HEK293 (cell line): ENCODE data around the gene MRPS18B.
A peak's percentile ranks its signal among the peaks of the same experiment; 100 is the strongest.

Experiments used
- GLIS2 ChIP-seq: fragments of 450-650 bp; formaldehyde crosslinking; IDR thresholded peaks from 2 replicates; pipeline ENCODE4 v1.5.1; 2016; ENCODE audit warnings: missing biosample characterization, missing genetic modification characterization
- HOXA7 ChIP-seq: sonication (generic); formaldehyde crosslinking; IDR thresholded peaks from 2 replicates; pipeline ENCODE4 v1.8.1; 2022; ENCODE audit warnings: missing genetic modification reagents, borderline replicate concordance
- HOXC10 ChIP-seq: sonication (generic); formaldehyde crosslinking; IDR thresholded peaks from 2 replicates; pipeline ENCODE4 v1.8.1; 2023; ENCODE audit warnings: mild to moderate bottlenecking, missing genetic modification reagents
- KLF1 ChIP-seq: fragments of 450-650 bp; formaldehyde crosslinking; IDR thresholded peaks from 2 replicates; pipeline ENCODE4 v1.5.1; 2016; ENCODE audit warnings: missing biosample characterization, missing genetic modification characterization
- KLF8 ChIP-seq: fragments of 450-650 bp; formaldehyde crosslinking; IDR thresholded peaks from 2 replicates; pipeline ENCODE4 v1.5.1; 2016; ENCODE audit warnings: missing biosample characterization, missing genetic modification characterization
- SP2 ChIP-seq: fragments of 450-650 bp; formaldehyde crosslinking; IDR thresholded peaks from 2 replicates; pipeline ENCODE4 v1.5.1; 2016; ENCODE audit warnings: missing biosample characterization, missing genetic modification characterization
- WT1 ChIP-seq: fragments of 450-650 bp; formaldehyde crosslinking; IDR thresholded peaks from 2 replicates; pipeline ENCODE4 v1.5.1; 2016; ENCODE audit warnings: missing biosample characterization, missing genetic modification characterization
- ZBTB17 ChIP-seq: fragments of 450-650 bp; formaldehyde crosslinking; IDR thresholded peaks from 2 replicates; pipeline ENCODE4 v1.5.1; 2016; ENCODE audit warnings: missing biosample characterization, missing genetic modification characterization
- ZFP3 ChIP-seq: fragments of 450-650 bp; formaldehyde crosslinking; IDR thresholded peaks from 2 replicates; pipeline ENCODE4 v1.5.1; 2016; ENCODE audit warnings: low read depth, missing biosample characterization, missing genetic modification characterization
- ZFP69B ChIP-seq: fragments of 450-650 bp; formaldehyde crosslinking; IDR thresholded peaks from 2 replicates; pipeline ENCODE4 v1.5.1; 2016; ENCODE audit warnings: missing biosample characterization, missing genetic modification characterization
- ZNF155 ChIP-seq: fragments of 450-650 bp; formaldehyde crosslinking; IDR thresholded peaks from 2 replicates; pipeline ENCODE4 v1.5.1; 2016; ENCODE audit warnings: missing biosample characterization, missing genetic modification characterization
- ZNF19 ChIP-seq: fragments of 450-650 bp; formaldehyde crosslinking; IDR thresholded peaks from 2 replicates; pipeline ENCODE4; 2016; ENCODE audit warnings: missing biosample characterization, missing genetic modification characterization, low read depth
- ZNF248 ChIP-seq: fragments of 450-650 bp; formaldehyde crosslinking; IDR thresholded peaks from 2 replicates; pipeline ENCODE4 v1.5.1; 2017; ENCODE audit warnings: missing biosample characterization, missing genetic modification characterization
- ZNF302 ChIP-seq: fragments of 450-650 bp; formaldehyde crosslinking; IDR thresholded peaks from 2 replicates; pipeline ENCODE4 v1.5.1; 2016; ENCODE audit warnings: missing biosample characterization, missing genetic modification characterization, low read depth
- ZNF433 ChIP-seq: fragments of 450-650 bp; formaldehyde crosslinking; IDR thresholded peaks from 2 replicates; pipeline ENCODE4 v1.5.1; 2016; ENCODE audit warnings: missing biosample characterization, missing genetic modification characterization, low read depth
- ZNF473 ChIP-seq: fragments of 450-650 bp; formaldehyde crosslinking; IDR thresholded peaks from 2 replicates; pipeline ENCODE4 v1.5.1; 2017; ENCODE audit warnings: missing biosample characterization, missing genetic modification characterization
- ZNF555 ChIP-seq: fragments of 450-650 bp; formaldehyde crosslinking; conservative IDR thresholded peaks from 2 replicates; pipeline ENCODE4 v1.5.1; 2017; ENCODE audit warnings: missing biosample characterization, mild to moderate bottlenecking, missing genetic modification characterization, inconsistent platforms
- ZNF558 ChIP-seq: fragments of 450-650 bp; formaldehyde crosslinking; IDR thresholded peaks from 2 replicates; pipeline ENCODE4 v1.5.1; 2016; ENCODE audit warnings: missing biosample characterization, missing genetic modification characterization
- ZNF677 ChIP-seq: fragments of 450-650 bp; IDR thresholded peaks from 2 replicates; pipeline ENCODE4 v1.5.0; 2018; ENCODE audit warnings: missing biosample characterization, mild to moderate bottlenecking, missing genetic modification characterization, moderate library complexity
- ZNF747 ChIP-seq: fragments of 450-650 bp; formaldehyde crosslinking; IDR thresholded peaks from 2 replicates; pipeline ENCODE4 v1.5.1; 2016; ENCODE audit warnings: missing biosample characterization, missing genetic modification characterization
- ZNF785 ChIP-seq: fragments of 450-650 bp; formaldehyde crosslinking; IDR thresholded peaks from 2 replicates; pipeline ENCODE4 v1.5.1; 2016; ENCODE audit warnings: missing biosample characterization, missing genetic modification characterization
- ZNF843 ChIP-seq: fragments of 450-650 bp; formaldehyde crosslinking; IDR thresholded peaks from 2 replicates; pipeline ENCODE4 v1.5.1; 2016; ENCODE audit warnings: missing biosample characterization, missing genetic modification characterization
- TF ChIP-seq, protein P1 (sequence below): fragments of 450-650 bp; formaldehyde crosslinking; IDR thresholded peaks from 2 replicates; pipeline ENCODE4 v1.5.0; 2017; ENCODE audit warnings: missing biosample characterization, missing genetic modification characterization, borderline replicate concordance
- TF ChIP-seq, protein P2 (sequence below): fragments of 450-650 bp; formaldehyde crosslinking; IDR thresholded peaks from 2 replicates; pipeline ENCODE4 v1.5.1; 2016; ENCODE audit warnings: missing biosample characterization, missing genetic modification characterization
- TF ChIP-seq, protein P3 (sequence below): fragments of 450-650 bp; formaldehyde crosslinking; IDR thresholded peaks from 2 replicates; pipeline ENCODE4 v1.5.1; 2016; ENCODE audit warnings: missing biosample characterization, missing genetic modification characterization, borderline replicate concordance
- TF ChIP-seq, protein P4 (sequence below): fragments of 450-650 bp; formaldehyde crosslinking; IDR thresholded peaks from 2 replicates; pipeline ENCODE4 v1.5.1; 2016; ENCODE audit warnings: missing biosample characterization, missing genetic modification characterization, low read depth
- TF ChIP-seq, protein P5 (sequence below): fragments of 450-650 bp; formaldehyde crosslinking; IDR thresholded peaks from 2 replicates; pipeline ENCODE4 v1.5.1; 2016; ENCODE audit warnings: missing biosample characterization, missing genetic modification characterization
- TF ChIP-seq, protein P6 (sequence below): fragments of 450-650 bp; formaldehyde crosslinking; IDR thresholded peaks from 2 replicates; pipeline ENCODE4 v1.5.1; 2017; ENCODE audit warnings: missing biosample characterization, missing genetic modification characterization
- TF ChIP-seq, protein P7 (sequence below): fragments of 450-650 bp; formaldehyde crosslinking; IDR thresholded peaks from 2 replicates; pipeline ENCODE4 v1.5.1; 2016; ENCODE audit warnings: missing biosample characterization, missing genetic modification characterization, low read depth

MRPS18B gene

DNA sequence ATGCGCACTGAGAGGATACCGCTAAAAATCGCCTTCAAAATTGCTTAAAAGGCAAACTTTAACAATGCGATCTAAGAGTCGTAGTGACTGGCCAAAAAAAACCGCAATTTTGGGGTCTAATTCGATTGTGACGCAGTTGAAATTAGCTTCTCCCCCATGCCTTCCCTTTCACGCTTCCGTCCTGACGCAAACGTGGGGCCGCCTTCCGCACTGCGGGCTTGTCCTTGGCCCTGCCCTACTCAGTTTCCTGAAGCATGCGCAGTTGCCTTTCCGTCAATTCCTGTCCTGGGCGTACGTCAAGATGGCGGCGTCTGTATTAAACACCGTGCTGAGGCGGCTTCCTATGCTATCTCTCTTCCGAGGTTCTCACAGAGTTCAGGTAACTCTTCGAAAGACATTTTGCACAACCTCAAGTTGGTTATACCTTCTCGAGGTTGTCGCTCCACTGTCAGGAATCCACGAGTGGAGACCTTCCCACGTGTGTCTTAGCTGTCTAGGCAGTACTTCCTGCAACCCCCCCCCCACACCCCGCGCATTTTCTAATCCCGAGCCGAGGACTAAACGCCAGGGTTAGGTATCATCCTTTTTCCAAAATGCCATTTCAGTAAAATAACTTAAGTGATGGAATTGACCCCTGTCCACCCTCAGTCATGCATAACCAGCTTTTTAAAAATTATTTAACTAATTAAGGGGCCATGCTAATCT is at the start of gene MRPS18B (continued):
- TF ChIP-seq ZBTB17 (tag by site-specific recombination) (peak; percentile 67), WT1 (tag by site-specific recombination) (no peak), ZFP69B (tag by site-specific recombination) (0 out of 2 replicates have a peak, but pooled peaks have one; percentile 48), ZNF747 (tag by site-specific recombination) (no peak), ZNF473 (tag by site-specific recombination) (no peak), SP2 (tag by site-specific recombination) (peak; percentile 50; the same call in 1 of the 2 replicates), ZNF155 (tag by site-specific recombination) (no peak), HOXC10 (CRISPR knock-in tag) (no peak), ZNF248 (no peak), HOXA7 (CRISPR knock-in tag) (no peak), ZNF555 (tag by site-specific recombination) (no peak), ZNF677 (tag by site-specific recombination) (no peak), ZNF19 (no peak), ZNF785 (tag by site-specific recombination) (no peak), KLF8 (tag by site-specific recombination) (0 out of 2 replicates have a peak, but pooled peaks have one; percentile 9), KLF1 (tag by site-specific recombination) (peak; percentile 11; the same call in 1 of the 2 replicates), ZNF558 (tag by site-specific recombination) (0 out of 2 replicates have a peak, but pooled peaks have one; percentile 41), ZNF433 (tag by site-specific recombination) (0 out of 2 replicates have a peak, but pooled peaks have one; percentile 9), ZNF302 (tag by site-specific recombination) (no peak), ZFP3 (tag by site-specific recombination) (no peak), GLIS2 (tag by site-specific recombination) (no peak), ZNF843 (peak; percentile 45; the same call in 1 of the 2 replicates)
- TF ChIP-seq, protein P1, sequence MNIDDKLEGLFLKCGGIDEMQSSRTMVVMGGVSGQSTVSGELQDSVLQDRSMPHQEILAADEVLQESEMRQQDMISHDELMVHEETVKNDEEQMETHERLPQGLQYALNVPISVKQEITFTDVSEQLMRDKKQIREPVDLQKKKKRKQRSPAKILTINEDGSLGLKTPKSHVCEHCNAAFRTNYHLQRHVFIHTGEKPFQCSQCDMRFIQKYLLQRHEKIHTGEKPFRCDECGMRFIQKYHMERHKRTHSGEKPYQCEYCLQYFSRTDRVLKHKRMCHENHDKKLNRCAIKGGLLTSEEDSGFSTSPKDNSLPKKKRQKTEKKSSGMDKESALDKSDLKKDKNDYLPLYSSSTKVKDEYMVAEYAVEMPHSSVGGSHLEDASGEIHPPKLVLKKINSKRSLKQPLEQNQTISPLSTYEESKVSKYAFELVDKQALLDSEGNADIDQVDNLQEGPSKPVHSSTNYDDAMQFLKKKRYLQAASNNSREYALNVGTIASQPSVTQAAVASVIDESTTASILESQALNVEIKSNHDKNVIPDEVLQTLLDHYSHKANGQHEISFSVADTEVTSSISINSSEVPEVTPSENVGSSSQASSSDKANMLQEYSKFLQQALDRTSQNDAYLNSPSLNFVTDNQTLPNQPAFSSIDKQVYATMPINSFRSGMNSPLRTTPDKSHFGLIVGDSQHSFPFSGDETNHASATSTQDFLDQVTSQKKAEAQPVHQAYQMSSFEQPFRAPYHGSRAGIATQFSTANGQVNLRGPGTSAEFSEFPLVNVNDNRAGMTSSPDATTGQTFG (tag by site-specific recombination), result no peak
- TF ChIP-seq, protein P2, sequence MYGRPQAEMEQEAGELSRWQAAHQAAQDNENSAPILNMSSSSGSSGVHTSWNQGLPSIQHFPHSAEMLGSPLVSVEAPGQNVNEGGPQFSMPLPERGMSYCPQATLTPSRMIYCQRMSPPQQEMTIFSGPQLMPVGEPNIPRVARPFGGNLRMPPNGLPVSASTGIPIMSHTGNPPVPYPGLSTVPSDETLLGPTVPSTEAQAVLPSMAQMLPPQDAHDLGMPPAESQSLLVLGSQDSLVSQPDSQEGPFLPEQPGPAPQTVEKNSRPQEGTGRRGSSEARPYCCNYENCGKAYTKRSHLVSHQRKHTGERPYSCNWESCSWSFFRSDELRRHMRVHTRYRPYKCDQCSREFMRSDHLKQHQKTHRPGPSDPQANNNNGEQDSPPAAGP (tag by site-specific recombination), result no peak
- TF ChIP-seq, protein P3, sequence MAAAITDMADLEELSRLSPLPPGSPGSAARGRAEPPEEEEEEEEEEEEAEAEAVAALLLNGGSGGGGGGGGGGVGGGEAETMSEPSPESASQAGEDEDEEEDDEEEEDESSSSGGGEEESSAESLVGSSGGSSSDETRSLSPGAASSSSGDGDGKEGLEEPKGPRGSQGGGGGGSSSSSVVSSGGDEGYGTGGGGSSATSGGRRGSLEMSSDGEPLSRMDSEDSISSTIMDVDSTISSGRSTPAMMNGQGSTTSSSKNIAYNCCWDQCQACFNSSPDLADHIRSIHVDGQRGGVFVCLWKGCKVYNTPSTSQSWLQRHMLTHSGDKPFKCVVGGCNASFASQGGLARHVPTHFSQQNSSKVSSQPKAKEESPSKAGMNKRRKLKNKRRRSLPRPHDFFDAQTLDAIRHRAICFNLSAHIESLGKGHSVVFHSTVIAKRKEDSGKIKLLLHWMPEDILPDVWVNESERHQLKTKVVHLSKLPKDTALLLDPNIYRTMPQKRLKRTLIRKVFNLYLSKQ (tag by site-specific recombination), result no peak
- TF ChIP-seq, protein P4, sequence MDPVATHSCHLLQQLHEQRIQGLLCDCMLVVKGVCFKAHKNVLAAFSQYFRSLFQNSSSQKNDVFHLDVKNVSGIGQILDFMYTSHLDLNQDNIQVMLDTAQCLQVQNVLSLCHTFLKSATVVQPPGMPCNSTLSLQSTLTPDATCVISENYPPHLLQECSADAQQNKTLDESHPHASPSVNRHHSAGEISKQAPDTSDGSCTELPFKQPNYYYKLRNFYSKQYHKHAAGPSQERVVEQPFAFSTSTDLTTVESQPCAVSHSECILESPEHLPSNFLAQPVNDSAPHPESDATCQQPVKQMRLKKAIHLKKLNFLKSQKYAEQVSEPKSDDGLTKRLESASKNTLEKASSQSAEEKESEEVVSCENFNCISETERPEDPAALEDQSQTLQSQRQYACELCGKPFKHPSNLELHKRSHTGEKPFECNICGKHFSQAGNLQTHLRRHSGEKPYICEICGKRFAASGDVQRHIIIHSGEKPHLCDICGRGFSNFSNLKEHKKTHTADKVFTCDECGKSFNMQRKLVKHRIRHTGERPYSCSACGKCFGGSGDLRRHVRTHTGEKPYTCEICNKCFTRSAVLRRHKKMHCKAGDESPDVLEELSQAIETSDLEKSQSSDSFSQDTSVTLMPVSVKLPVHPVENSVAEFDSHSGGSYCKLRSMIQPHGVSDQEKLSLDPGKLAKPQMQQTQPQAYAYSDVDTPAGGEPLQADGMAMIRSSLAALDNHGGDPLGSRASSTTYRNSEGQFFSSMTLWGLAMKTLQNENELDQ, result no peak
- TF ChIP-seq, protein P5, sequence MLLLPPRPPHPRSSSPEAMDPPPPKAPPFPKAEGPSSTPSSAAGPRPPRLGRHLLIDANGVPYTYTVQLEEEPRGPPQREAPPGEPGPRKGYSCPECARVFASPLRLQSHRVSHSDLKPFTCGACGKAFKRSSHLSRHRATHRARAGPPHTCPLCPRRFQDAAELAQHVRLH, result no peak
- TF ChIP-seq, protein P6, sequence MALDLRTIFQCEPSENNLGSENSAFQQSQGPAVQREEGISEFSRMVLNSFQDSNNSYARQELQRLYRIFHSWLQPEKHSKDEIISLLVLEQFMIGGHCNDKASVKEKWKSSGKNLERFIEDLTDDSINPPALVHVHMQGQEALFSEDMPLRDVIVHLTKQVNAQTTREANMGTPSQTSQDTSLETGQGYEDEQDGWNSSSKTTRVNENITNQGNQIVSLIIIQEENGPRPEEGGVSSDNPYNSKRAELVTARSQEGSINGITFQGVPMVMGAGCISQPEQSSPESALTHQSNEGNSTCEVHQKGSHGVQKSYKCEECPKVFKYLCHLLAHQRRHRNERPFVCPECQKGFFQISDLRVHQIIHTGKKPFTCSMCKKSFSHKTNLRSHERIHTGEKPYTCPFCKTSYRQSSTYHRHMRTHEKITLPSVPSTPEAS (tag by site-specific recombination), result no peak
- TF ChIP-seq, protein P7, sequence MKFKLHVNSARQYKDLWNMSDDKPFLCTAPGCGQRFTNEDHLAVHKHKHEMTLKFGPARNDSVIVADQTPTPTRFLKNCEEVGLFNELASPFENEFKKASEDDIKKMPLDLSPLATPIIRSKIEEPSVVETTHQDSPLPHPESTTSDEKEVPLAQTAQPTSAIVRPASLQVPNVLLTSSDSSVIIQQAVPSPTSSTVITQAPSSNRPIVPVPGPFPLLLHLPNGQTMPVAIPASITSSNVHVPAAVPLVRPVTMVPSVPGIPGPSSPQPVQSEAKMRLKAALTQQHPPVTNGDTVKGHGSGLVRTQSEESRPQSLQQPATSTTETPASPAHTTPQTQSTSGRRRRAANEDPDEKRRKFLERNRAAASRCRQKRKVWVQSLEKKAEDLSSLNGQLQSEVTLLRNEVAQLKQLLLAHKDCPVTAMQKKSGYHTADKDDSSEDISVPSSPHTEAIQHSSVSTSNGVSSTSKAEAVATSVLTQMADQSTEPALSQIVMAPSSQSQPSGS, result no peak
